ENCODE results near the gene TP53BP2.

DNA sequence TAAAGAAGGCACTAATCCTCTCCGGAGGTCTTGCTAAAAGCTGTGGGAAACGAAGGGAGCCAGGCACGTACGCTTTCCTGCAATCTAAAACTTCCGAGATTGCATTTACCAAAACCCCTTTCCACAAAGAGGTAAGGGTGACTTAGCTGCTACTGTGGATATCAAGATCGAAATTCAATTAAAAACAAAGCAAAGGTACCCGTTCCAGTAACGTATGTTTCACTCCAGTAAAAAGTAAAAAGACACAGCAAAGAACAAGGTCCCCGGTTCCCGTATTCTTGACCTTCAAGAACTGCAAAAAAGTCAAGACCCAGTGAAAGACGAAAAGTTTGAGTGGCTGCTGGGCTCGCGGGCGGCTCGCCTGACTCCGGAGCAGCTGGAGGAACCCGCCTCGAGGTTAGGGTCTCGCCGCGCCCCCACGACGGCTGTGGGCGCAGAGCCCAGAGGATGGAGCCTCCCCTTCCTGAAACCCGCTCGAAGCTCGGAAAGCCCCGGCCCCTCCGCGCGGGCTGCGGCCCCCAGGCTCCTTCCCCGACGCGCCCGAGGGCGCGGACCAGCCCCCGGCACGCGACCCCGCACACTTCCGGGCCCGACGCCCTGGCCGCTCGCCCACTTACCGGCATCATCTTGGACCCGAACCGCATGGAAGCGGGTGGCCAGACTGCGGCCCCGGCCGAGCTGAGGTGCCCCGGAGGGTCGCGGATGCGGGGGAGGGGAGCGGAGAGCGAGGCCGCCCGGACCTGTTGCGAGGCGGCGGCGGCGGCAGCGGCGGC lies 524 bp downstream of the TP53BP2 start:
- TF ChIP-seq HDGF (IDR thresholded peaks at IDR 0.05; ENCODE audit: borderline replicate concordance) (no peak), FOXA1 (IDR thresholded peaks at IDR 0.05) (no peak), TARDBP (IDR thresholded peaks at IDR 0.05) (no peak), ARNT (IDR thresholded peaks at IDR 0.05) (no peak), SUZ12 (IDR thresholded peaks at IDR 0.05) (no peak)
- TF ChIP-seq, protein P1, sequence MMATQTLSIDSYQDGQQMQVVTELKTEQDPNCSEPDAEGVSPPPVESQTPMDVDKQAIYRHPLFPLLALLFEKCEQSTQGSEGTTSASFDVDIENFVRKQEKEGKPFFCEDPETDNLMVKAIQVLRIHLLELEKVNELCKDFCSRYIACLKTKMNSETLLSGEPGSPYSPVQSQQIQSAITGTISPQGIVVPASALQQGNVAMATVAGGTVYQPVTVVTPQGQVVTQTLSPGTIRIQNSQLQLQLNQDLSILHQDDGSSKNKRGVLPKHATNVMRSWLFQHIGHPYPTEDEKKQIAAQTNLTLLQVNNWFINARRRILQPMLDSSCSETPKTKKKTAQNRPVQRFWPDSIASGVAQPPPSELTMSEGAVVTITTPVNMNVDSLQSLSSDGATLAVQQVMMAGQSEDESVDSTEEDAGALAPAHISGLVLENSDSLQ (IDR thresholded peaks at IDR 0.05): peak; percentile 47; the same call in 1 of the 2 replicates

Measured in HEK293T (cell line).